GM12864 (cell line): Measurements from ENCODE around the gene ORAI2.

Experiments used
- DNase-seq: peaks from one replicate; pipeline ENCODE4 v3.0.0-alpha.2; 2011; ENCODE audit warnings: low read depth
- H3K4me3 ChIP-seq: 2 replicates; pipeline ENCODE4 v1.5.1; 2011; ENCODE audit warnings: mild to moderate bottlenecking, low read depth, low read length, control low read depth
- TF ChIP-seq, protein P1 (sequence below): IDR thresholded peaks from 2 replicates; pipeline ENCODE4 v1.5.1; 2011; ENCODE audit warnings: low read depth, mild to moderate bottlenecking, moderate library complexity, low read length, control low read depth, inconsistent platforms; ENCODE audit errors: missing control alignments

ORAI2 gene

DNA sequence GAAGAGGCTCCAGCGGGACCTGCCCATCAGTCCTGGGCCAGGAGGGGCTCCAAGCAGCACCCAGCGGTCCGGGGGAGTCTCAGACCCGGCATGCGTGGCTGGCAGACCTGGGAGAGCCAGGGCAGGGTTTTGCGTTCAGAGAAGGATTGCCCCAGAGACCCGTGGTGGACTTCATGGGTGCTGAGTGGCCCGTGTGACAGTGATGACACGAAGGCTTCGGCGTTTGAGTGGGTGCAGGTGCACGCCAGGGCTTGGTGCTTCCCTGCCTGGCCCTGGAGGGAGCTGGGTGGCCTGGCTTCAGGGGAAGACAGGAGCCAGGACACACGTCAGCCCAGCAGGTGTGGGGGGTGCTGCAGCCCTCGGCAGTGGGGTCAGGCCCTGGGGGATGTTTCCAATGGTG lies 13.9 kb downstream of the ORAI2 start:
- no peak overlapping the region for H3K4me3 ChIP-seq
- DNase-seq: no peak
- TF ChIP-seq, protein P1, sequence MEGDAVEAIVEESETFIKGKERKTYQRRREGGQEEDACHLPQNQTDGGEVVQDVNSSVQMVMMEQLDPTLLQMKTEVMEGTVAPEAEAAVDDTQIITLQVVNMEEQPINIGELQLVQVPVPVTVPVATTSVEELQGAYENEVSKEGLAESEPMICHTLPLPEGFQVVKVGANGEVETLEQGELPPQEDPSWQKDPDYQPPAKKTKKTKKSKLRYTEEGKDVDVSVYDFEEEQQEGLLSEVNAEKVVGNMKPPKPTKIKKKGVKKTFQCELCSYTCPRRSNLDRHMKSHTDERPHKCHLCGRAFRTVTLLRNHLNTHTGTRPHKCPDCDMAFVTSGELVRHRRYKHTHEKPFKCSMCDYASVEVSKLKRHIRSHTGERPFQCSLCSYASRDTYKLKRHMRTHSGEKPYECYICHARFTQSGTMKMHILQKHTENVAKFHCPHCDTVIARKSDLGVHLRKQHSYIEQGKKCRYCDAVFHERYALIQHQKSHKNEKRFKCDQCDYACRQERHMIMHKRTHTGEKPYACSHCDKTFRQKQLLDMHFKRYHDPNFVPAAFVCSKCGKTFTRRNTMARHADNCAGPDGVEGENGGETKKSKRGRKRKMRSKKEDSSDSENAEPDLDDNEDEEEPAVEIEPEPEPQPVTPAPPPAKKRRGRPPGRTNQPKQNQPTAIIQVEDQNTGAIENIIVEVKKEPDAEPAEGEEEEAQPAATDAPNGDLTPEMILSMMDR: no peak

DNA sequence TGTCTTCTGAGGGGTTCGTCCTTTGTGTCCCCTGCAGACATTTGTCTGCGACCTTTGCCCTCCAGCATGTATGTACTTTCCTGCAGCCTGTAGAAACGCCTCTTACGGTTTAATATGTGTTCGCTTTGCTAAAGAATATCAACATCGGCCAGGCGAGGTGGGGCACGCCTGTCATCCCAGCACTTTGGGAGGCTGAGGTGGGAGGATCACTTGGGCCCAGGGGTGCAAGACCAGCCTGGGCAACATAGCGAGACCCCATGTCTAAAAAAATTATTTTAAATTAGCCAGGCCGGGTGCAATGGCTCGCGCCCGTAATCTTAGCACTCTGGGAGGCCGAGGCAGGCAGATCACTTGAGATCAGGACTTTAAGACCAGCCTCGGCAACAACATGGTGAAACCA lies 15.8 kb downstream of the ORAI2 start:
- no peak overlapping the region for H3K4me3 ChIP-seq
- TF ChIP-seq, protein P1: no peak
- DNase-seq: no peak

- no peak overlapping the region for H3K4me3 ChIP-seq
- DNase-seq: no peak
- TF ChIP-seq, protein P1: peak; percentile 65
Measured at GRCh38 chr7:102450242-102450641, 16.9 kb downstream of the ORAI2 start.

GRCh38 chr7:102451371-102452054 lies 18.1 kb downstream of the ORAI2 start:
- no peak overlapping the region for H3K4me3 ChIP-seq
- DNase-seq: no peak
- TF ChIP-seq, protein P1: no peak

DNA sequence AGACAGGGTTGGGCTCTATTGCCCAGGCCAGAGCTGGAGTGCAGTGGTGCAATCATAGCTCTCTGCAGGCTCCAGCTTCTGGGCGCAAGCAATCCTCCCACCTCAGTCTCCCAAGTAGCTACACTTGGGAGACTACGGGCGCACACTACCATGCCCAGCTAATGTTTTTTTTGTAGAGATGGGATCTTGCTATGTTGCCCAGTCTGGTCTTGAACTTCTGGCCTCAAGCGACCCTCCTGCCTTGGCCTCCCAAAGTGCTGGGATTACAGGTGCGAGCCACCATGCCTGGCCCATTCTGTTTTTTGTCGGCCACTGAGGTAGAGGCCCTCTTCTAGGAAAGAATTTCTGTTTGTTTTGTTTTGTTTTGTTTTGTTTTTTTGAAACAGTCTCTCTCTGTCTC lies 19.1 kb downstream of the ORAI2 start:
- TF ChIP-seq, protein P1: no peak
- DNase-seq: no peak

DNA sequence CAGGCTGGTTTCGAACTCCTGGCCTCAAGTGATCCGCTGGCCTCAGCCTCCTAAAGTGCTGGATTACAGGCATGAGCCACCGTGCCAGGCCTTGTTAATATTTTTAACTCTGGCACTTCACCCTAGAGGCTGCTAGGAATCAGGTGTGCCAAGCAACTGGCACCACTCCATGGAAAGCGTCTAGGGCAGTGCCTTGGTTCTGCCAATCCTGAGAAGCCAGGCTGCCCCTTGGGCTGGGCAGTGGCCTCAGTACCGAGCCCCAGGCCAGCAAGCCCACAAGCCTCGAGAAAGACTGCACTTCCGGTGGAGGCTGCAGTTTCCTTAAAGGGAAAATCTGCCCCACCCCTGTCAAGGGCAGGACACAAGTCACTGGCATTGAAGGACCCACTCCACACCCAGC lies 19.9 kb downstream of the ORAI2 start:
- DNase-seq: no peak

More for the DNA sequence above, 19.1 kb downstream of the ORAI2 start:
- no peak overlapping the region for H3K4me3 ChIP-seq

More for the DNA sequence above, 19.9 kb downstream of the ORAI2 start:
- TF ChIP-seq, protein P1: no peak
- no peak overlapping the region for H3K4me3 ChIP-seq
